CD4-positive, alpha-beta memory T cell (primary cell): ENCODE data around the gene CLDN15. TPM values are rescaled to one million over a fixed set of nuclear protein-coding genes. Genes with fewer than 3 reads are reported as not detected.

Experiments
- CTCF ChIA-PET: fragments of 350-600 bp; sonication (Branson Sonifier 250); formaldehyde crosslinking; loops from one replicate; lab custom pipeline; 2021; ENCODE audit warnings: inconsistent platforms; ENCODE audit not compliant: partially characterized antibody; lab: Charles Lee
- POLR2A ChIA-PET: fragments of 350-600 bp; sonication (Branson Sonifier 250); formaldehyde crosslinking; loops from one replicate; lab custom pipeline; 2021; ENCODE audit not compliant: partially characterized antibody; lab: Charles Lee
- DNase-seq, 5 donors: peaks; one replicate each; pipeline versions ENCODE4 v3.0.0 to v3.0.0-alpha.2; 2020 to 2022; ENCODE audit warnings: mixed read lengths in 1 of 5
- H3K27ac ChIP-seq: one replicate; pipeline ENCODE4 v1.7.0; 2013; ENCODE audit warnings: low read depth, low read length
- H3K27me3 ChIP-seq: 2 replicates; pipeline ENCODE4 v1.7.0; 2013; ENCODE audit warnings: mild to moderate bottlenecking, low read length, moderate library complexity; ENCODE audit not compliant: insufficient read depth
- H3K36me3 ChIP-seq: 2 replicates; pipeline ENCODE4 v1.7.0; 2013; ENCODE audit warnings: mild to moderate bottlenecking, low read length, moderate library complexity; ENCODE audit not compliant: insufficient read depth
- H3K4me1 ChIP-seq: 2 replicates; pipeline ENCODE4 v1.7.0; 2013; ENCODE audit warnings: mild to moderate bottlenecking, low read length, moderate library complexity; ENCODE audit not compliant: insufficient read depth
- H3K4me3 ChIP-seq, 2 donors: one replicate each; pipeline ENCODE4 v1.7.0; 2013; ENCODE audit warnings: low read length in 2 of 2, mild to moderate bottlenecking in 1 of 2
- H3K9me3 ChIP-seq, 2 donors: one replicate each; pipeline ENCODE4 v1.7.0; 2013; ENCODE audit warnings: low read length in 2 of 2, control low read depth in 1 of 2; ENCODE audit not compliant: control insufficient read depth in 1 of 2
- H3K27ac Mint-ChIP-seq, 7 donors: one replicate each; pipeline ENCODE4 v1.8.0; 2020 to 2021; ENCODE audit warnings: mixed read lengths in 7 of 7, mild to moderate bottlenecking in 6 of 7, inconsistent platforms in 3 of 7, moderate library complexity in 3 of 7
- H3K27me3 Mint-ChIP-seq, 2 donors: one replicate each; pipeline ENCODE4 v1.8.0; 2020 to 2021; ENCODE audit warnings: mixed read lengths in 2 of 2
- H3K36me3 Mint-ChIP-seq, 2 donors: one replicate each; pipeline ENCODE4 v1.8.0; 2020 to 2021; ENCODE audit warnings: mixed read lengths in 2 of 2, inconsistent platforms in 1 of 2, mild to moderate bottlenecking in 1 of 2
- H3K4me1 Mint-ChIP-seq, 4 donors: one replicate each; pipeline ENCODE4 v1.8.0; 2020 to 2021; ENCODE audit warnings: mixed read lengths in 4 of 4, mild to moderate bottlenecking in 1 of 4
- H3K4me3 Mint-ChIP-seq, 8 donors: one replicate each; pipeline ENCODE4 v1.8.0; 2020 to 2021; ENCODE audit warnings: mixed read lengths in 8 of 8, mild to moderate bottlenecking in 7 of 8, moderate library complexity in 6 of 8, inconsistent platforms in 3 of 8
- H3K9me3 Mint-ChIP-seq, 8 donors: one replicate each; pipeline ENCODE4 v1.8.0; 2020 to 2021; ENCODE audit warnings: mixed read lengths in 8 of 8, mild to moderate bottlenecking in 5 of 8, inconsistent platforms in 3 of 8, moderate library complexity in 1 of 8
- intact Hi-C: fragments of 100-400 bp; cut with micrococcal nuclease; formaldehyde crosslinking; loops from one replicate; pipeline ENCODE4 v1.15.1; 2023
- polyA plus RNA-seq, 2 donors: library from polyadenylated mRNA; unstranded; fragments of 300-500 nt; fragmentation: Illumina TruSeq; gene quantifications; one replicate each; pipeline ENCODE4 v1.2.3, GENCODE V29; 2021
- total RNA-seq, 2 experiments: library from RNA; stranded (reverse); gene quantifications; one replicate each; pipeline ENCODE4 v1.2.3, GENCODE V29; 2021

The CLDN15 gene
- total and polyA plus RNA-seq, 4 experiments from 2014 or later: 0.36 to 50.4 (median 24.0) TPM

GRCh38 chr7:101216860-101217387, 20.7 kb downstream of the CLDN15 start:
- ChIA-PET CTCF (interaction anchor here (0.6 to 5.6 kb wide), 14 partner anchors 8 to 342 kb away, joined by 3 to 105 read pairs (median 4); partner anchors contain the start of genes FIS1, MOGAT3, SRRT and UFSP1), POLR2A (interaction anchor here (0.8 to 4.2 kb wide), 18 partner anchors 10 to 788 kb away, joined by 3 to 102 read pairs (median 6); partner anchors contain the start of genes AP1S1, FIS1, IFT22 and MEPCE)
- Mint-ChIP-seq H3K4me1 (peaks cover 18 to 56% (median 33%) of the 10 kb centered on the region in 4 donors), H3K27me3 (no peaks in the 10 kb centered on the region), H3K36me3 (peaks cover 0 to 21% of the 10 kb centered on the region in 2 donors), H3K27ac (peak overlapping the region; percentile 49 to 93 (median 88)), H3K4me3 (peak overlapping the region; percentile 90 to 98 (median 96)), H3K9me3 (peaks cover 0 to 2% (median 0%) of the 10 kb centered on the region in 8 donors)
- Histone ChIP-seq H3K4me3 (peak overlapping the region; percentile 36 to 83), H3K36me3 (no peaks in the 10 kb centered on the region), H3K27ac (peak overlapping the region; percentile 64), H3K4me1 (peaks cover 32% of the 10 kb centered on the region), H3K9me3 (no peaks in the 10 kb centered on the region), H3K27me3 (no peaks in the 10 kb centered on the region)
- intact Hi-C loops: loop anchor here (1.0 to 10.0 kb wide), 3 partner anchors 35 to 66 kb away; partner anchors contain the start of gene VGF
- DNase-seq: peak in 2 of 5 donors; percentile 5 to 8

GRCh38 chr7:101216001-101216859, 21.4 kb downstream of the CLDN15 start:
- Histone ChIP-seq H3K4me1 (peaks cover 32% of the 10 kb centered on the region), H3K27me3 (no peaks in the 10 kb centered on the region), H3K27ac (peak overlapping the region; percentile 64), H3K9me3 (no peaks in the 10 kb centered on the region), H3K4me3 (peak overlapping the region; percentile 36 to 83), H3K36me3 (no peaks in the 10 kb centered on the region)
- peaks cover 18 to 49% (median 32%) of the 10 kb centered on the region in 4 donors for H3K4me1 Mint-ChIP-seq
- peaks cover 0 to 16% of the 10 kb centered on the region in 2 donors for H3K36me3 Mint-ChIP-seq
- peak overlapping the region; percentile 86 to 97 (median 95) for H3K4me3 Mint-ChIP-seq
- no peaks in the 10 kb centered on the region for H3K27me3 Mint-ChIP-seq
- H3K27ac Mint-ChIP-seq: peak overlapping the region; percentile 60 to 92 (median 88)
- CTCF ChIA-PET: interaction anchor here (1.1 to 5.6 kb wide), 6 partner anchors 24 to 341 kb away, joined by 3 to 105 read pairs (median 14); partner anchors contain the start of genes FIS1 and SRRT
- POLR2A ChIA-PET: interaction anchor here (1.5 to 4.2 kb wide), 7 partner anchors 14 to 342 kb away, joined by 3 to 102 read pairs (median 13); partner anchors contain the start of genes FIS1 and SRRT
- intact Hi-C loops: loop anchor here (10.0 kb wide), 1 partner anchor 51 kb away; the partner anchor contains the start of gene VGF
- DNase-seq: no peak
- peaks cover 0 to 2% (median 0%) of the 10 kb centered on the region in 8 donors for H3K9me3 Mint-ChIP-seq

GRCh38 chr7:101212014-101212413, 25.6 kb downstream of the CLDN15 start:
- H3K4me1 ChIP-seq: peaks cover 10% of the 10 kb centered on the region
- no peaks in the 10 kb centered on the region for H3K9me3 ChIP-seq
- H3K27ac ChIP-seq: no peak overlapping the region
- ChIA-PET CTCF (no interaction called here), POLR2A (no interaction called here)
- H3K36me3 Mint-ChIP-seq: peaks cover 13 to 27% of the 10 kb centered on the region in 2 donors
- H3K36me3 ChIP-seq: no peaks in the 10 kb centered on the region
- H3K4me3 Mint-ChIP-seq: no peak overlapping the region
- no peaks in the 10 kb centered on the region for H3K27me3 Mint-ChIP-seq
- intact Hi-C loops: loop anchor here (10.0 kb wide), 1 partner anchor 47 kb away; the partner anchor contains the start of gene VGF
- peak overlapping the region in 1 of 7 donors; percentile 13 for H3K27ac Mint-ChIP-seq
- H3K27me3 ChIP-seq: no peaks in the 10 kb centered on the region
- peaks cover 6 to 19% (median 11%) of the 10 kb centered on the region in 4 donors for H3K4me1 Mint-ChIP-seq
- H3K9me3 Mint-ChIP-seq: no peaks in the 10 kb centered on the region
- no peak overlapping the region for H3K4me3 ChIP-seq
- DNase-seq: no peak

GRCh38 chr7:101211501-101211900, 26.1 kb downstream of the CLDN15 start:
- no peaks in the 10 kb centered on the region for H3K9me3 ChIP-seq
- H3K36me3 Mint-ChIP-seq: peaks cover 13 to 27% of the 10 kb centered on the region in 2 donors

GRCh38 chr7:101210143-101210542, 27.5 kb downstream of the CLDN15 start:
- Histone ChIP-seq H3K4me1 (no peaks in the 10 kb centered on the region), H3K9me3 (no peaks in the 10 kb centered on the region), H3K27me3 (no peaks in the 10 kb centered on the region), H3K4me3 (no peak overlapping the region), H3K27ac (no peak overlapping the region), H3K36me3 (no peaks in the 10 kb centered on the region)
- Mint-ChIP-seq H3K4me3 (no peak overlapping the region), H3K27me3 (no peaks in the 10 kb centered on the region), H3K27ac (peak overlapping the region in 1 of 7 donors; percentile 6), H3K36me3 (peaks cover 19 to 29% of the 10 kb centered on the region in 2 donors), H3K9me3 (no peaks in the 10 kb centered on the region), H3K4me1 (peaks cover 0 to 2% (median 0%) of the 10 kb centered on the region in 4 donors)
- ChIA-PET POLR2A (no interaction called here), CTCF (no interaction called here)
- intact Hi-C loops: loop anchor here (10.0 kb wide), 1 partner anchor 45 kb away; the partner anchor contains the start of gene VGF
- DNase-seq: no peak

More at GRCh38 chr7:101211501-101211900, 26.1 kb downstream of the CLDN15 start:
- no peaks in the 10 kb centered on the region for H3K27me3 Mint-ChIP-seq
- intact Hi-C loops: loop anchor here (10.0 kb wide), 1 partner anchor 47 kb away; the partner anchor contains the start of gene VGF
- H3K9me3 Mint-ChIP-seq: no peaks in the 10 kb centered on the region
- no peak overlapping the region for H3K4me3 ChIP-seq
- H3K27me3 ChIP-seq: no peaks in the 10 kb centered on the region
- H3K27ac ChIP-seq: no peak overlapping the region
- CTCF ChIA-PET: no interaction called here
- POLR2A ChIA-PET: no interaction called here
- H3K4me3 Mint-ChIP-seq: no peak overlapping the region
- no peak for DNase-seq
- H3K27ac Mint-ChIP-seq: peak overlapping the region in 1 of 7 donors; percentile 13
- H3K36me3 ChIP-seq: no peaks in the 10 kb centered on the region
- peaks cover 6% of the 10 kb centered on the region for H3K4me1 ChIP-seq
- peaks cover 3 to 14% (median 7%) of the 10 kb centered on the region in 4 donors for H3K4me1 Mint-ChIP-seq

GRCh38 chr7:101208794-101209193, 28.8 kb downstream of the CLDN15 start:
- H3K4me3 Mint-ChIP-seq: no peak overlapping the region
- Histone ChIP-seq H3K36me3 (no peaks in the 10 kb centered on the region), H3K4me3 (no peak overlapping the region), H3K9me3 (no peaks in the 10 kb centered on the region), H3K4me1 (no peaks in the 10 kb centered on the region), H3K27me3 (no peaks in the 10 kb centered on the region), H3K27ac (no peak overlapping the region)
- ChIA-PET POLR2A (no interaction called here), CTCF (interaction anchor here (0.7 to 2.0 kb wide), 2 partner anchors 9 to 16 kb away, joined by 3 to 8 read pairs; partner anchors contain the start of gene PLOD3)
- H3K27ac Mint-ChIP-seq: no peak overlapping the region
- intact Hi-C loops: no loop called here
- H3K36me3 Mint-ChIP-seq: peaks cover 19 to 32% of the 10 kb centered on the region in 2 donors
- H3K27me3 Mint-ChIP-seq: peaks cover 0 to 2% of the 10 kb centered on the region in 2 donors
- H3K9me3 Mint-ChIP-seq: no peaks in the 10 kb centered on the region
- no peak for DNase-seq
- H3K4me1 Mint-ChIP-seq: peaks cover under 1 to 6% (median 3%) of the 10 kb centered on the region in 4 donors
